HG02870 (cell line): ENCODE data around the gene KLC4.
"Not testable (repeated sequence)": the region's sequence is repeated elsewhere in the genome, so short reads cannot be mapped to it uniquely, and the experiment has no call there.

Source experiments
- ATAC-seq: cut with Tn5 transposase; IDR thresholded peaks from one replicate; pipeline ENCODE4 v1.9.1; 2021; ENCODE audit warnings: mild to moderate bottlenecking, moderate library complexity; ENCODE audit not compliant: unreplicated experiment

The KLC4 gene

DNA sequence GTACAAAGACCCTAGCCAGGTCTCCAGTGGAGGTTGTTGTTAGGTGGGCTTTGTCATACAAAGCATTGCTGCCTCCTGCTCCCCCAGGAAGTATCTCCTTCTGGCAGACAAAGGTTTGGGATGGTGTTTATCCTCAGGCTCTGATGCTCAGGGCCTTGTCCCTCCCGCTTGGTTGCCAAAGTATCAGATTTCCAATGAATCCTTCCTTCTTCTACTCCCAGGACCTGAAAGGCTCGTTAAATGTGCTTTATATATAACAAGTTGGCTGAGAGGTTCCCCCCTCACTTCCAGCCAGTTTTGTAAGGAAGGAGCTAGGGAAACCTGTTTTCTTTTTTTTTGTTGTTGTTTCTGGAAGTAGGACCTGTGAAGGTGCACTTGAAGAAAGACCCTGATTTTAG, 31.1 kb downstream of the KLC4 start:
- no peak for ATAC-seq

DNA sequence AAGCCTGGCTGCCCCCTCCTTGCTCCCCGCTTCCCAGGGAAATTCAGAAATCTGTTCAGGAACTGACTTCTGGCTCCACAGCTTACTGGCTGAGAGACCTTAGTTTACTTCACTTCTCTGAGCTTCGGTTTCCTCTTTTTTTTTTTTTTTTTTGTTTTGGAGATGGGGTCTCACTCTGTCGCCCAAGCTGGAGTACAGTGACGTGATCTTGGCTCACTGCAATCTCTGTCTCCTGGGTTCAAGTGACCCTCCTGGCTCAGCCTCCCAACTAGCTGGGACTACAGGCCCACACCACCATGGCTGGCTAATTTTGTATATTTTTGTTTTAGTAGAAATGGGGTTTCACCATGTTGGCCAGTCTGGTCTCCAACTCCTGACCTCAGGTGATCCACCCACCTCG, 31.6 kb downstream of the KLC4 start:
- ATAC-seq: no peak

DNA sequence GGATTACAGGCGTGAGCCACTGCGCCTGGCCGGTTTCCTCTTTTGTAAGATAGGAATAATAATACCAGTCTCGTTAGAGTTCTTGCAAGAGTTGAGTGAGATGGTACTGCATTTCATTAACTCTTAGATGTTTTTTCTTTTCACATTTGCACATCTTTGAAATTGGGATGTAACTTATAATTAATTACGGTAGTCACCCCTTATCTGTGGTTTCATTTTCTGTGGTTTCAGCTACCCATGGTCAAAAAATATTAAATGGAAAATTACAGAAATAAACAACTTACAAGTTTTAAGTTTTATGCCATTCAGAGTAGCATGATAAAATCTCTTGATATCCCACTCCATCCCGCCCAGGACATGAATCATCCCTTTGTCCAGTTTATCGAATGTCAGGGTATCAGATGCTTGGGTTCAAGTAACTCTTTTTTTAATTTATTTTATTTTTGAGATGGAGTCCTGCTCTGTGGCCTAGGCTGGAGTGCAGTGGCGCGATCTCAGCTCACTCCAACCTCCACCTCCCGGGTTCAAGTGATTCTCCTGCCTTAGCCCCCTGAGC, 32.1 kb downstream of the KLC4 start:
- ATAC-seq: no peak

DNA sequence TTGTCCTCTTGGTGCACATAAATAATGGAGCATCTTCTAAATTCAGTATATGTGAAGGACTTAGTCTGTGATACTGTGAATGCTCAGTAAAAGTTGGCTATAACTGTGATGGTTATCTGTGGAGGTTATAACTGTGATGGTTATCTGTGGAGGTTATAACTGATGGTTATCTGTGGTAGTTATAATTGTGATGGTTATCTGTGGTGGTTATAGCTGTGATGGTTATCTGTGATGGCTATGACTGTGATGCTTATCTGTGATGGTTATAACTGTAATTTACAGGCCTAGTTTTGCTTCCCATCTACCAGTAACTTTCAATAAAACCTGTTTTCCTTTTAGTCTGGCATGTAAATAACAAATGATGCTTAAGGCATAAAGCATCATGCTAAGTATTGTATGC, 33.2 kb downstream of the KLC4 start:
- no peak for ATAC-seq

DNA sequence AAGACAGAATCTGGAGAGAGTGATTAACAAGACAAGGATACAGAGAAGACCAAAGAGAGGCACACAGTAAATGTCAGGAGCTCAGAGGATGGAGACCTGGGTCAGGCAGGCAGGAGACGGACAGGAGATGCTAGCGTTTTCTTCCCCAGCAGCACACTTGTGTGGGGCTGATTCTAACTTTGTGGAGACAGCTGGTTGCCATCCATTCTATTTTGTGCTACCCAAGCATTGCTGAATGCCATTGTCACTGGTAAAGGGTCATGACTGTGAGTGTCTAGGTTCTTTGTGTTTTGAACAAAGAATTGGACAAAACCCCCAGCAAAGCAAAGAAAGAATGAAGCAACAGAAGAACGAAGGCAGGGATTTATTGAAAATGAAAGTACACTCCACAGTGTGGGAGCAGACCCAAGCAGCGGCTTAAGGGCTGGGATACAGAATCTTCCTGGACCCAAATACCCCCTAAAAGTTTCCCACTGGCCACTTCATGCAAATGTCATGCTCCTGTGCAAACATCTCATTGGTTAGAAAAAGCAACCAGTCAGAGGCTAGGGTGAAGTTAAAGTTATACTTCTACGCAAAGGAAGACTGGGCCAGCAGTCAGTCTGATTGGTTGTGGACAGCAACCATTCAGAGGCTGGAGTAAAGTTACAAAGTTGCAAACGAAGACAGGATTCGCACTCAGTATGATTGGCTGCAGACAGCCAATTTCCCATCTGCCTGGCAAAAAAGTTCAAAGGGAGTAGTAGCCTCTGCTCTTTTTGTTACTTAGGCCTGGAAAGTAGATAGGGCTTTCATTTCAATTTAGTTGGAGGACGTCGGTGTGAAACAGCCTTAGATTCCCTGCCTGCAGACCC, 34.2 kb downstream of the KLC4 start:
- no peak for ATAC-seq

DNA sequence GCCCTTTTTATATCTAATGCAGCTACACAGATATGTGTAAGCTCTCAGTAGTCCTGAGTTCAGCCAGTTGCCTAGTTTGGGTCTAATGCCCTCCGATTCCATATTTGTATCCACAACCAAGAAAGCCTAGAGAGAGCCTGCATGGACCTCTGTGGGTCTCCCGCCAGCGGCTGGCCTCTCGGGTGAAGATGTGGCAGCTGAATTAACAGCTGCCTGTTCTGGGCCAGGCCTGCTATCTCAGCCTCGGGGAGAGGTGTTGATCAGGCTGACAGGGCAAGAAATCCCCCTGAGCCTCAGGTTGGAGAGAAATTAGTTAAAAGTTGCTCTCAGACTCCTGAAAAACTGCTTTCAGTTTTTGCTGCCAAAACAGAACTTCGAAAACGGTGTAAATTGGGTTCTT, 36.5 kb downstream of the KLC4 start:
- ATAC-seq: no peak

DNA sequence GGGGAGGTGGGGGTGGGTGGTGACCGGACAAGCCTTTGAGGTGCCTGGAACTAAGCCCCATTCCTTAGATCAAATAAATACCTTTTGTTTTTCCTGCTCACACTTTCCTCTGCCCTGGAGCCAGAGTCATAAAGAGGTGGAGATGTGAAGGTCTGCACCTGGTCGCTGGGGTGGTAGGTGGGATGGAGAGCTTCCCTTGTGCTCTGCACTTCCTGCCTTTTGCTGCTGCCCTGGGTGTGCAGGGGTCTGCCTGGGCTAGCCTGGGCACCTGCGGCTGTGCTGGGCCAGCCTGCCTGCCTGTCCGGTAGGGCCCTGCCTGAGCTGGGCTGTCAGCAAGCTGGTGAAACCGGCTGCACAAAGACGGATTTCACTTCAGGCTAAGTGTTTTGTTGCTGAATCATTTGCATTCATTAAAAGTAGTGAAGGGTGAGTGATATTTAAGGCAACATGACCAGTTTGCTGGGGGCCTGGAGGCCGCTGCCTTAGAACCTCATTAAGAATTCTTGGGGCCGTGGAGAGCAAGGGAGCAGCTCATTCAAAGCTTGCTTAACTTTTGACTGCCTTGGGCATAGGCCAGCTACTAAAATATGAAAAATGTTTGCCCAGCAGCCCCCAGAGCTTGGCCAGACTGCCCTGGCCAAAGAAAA, 37.1 kb downstream of the KLC4 start:
- no peak for ATAC-seq

DNA sequence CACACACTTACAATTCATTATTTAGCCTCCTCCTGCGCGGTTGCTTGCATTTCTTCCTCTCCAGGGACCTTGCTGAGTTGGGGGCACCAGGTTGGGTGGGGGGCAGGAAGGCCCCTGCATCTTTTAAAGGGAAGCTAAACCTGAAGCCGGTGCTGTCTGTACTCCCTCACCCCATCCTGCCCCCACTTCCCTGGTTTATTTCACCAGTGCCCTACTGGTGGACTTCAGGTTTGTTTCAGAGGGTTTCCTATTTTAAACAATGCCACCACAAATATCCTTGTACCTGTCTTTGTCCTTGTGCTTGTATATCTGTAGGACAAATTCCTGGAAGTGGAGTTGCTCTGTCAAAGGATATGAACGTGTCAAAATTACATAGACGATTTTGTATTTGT, 37.7 kb downstream of the KLC4 start:
- no peak for ATAC-seq

DNA sequence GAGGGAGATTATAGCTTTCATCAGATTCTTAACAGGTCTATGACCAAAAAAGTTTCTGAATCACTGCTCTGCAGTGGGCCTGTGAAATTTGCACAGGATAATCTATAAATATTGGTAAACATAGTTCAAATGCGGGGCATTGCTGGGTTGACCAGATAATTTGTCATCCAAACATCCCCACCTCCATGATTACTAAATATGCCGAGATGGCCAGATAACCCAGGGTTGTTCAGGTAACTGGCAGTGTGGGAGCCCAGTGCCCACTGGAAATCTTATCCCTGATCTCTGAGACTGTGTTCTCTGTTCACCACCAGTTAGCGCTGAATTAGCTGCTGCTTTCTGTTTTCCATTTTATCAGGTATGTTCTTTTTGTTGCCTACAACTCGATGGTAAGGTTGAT, 38.1 kb downstream of the KLC4 start:
- ATAC-seq: no peak

DNA sequence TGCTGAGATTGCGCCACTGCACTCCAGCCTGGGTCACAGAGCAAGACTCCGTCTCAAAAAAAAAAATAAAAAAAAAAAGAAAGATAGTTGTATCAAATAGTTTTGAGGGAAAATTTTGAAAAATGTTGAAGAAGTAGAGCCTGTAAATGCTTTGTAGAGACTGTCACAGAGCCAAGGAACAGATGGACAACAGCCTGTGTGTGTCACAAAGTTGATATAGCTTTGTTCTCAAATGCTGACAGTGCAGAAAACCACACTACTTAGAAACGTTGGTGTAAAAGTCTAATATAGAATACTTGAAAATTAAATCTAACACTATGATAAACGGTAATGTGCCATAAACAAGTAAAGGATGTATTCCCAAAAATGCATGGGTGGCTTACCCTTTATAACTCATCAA, 42.1 kb downstream of the KLC4 start:
- no peak for ATAC-seq

DNA sequence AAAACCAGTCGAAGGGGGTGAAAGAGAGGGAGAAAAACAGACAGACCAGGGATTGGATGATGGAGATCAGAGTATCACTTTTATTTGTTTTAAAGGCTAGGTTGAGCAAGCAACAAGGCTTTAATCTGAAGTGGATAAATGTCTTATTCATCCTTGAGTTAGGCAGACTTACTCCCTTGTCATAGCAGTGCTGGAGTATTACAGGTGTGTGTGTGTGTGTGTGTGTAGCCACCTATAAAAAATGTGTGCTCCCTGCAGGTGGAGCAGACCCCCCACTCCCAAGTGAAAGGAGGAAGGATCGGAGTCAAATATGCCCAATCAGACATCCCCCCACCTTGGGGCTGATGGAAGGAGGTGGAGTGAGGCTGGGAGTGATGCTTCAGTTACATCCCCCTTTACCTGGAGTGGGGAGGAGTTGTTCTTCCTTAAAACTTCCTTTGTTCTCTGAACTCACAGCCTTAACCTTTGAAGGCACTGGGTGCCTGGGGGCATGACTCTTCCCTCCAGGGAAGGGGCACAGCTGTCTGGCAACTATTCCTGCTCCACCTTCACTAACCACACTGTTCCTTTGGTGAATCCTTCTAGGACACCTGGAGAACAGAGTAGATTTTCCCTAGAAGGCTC, 43.9 kb downstream of the KLC4 start:
- ATAC-seq: no peak

DNA sequence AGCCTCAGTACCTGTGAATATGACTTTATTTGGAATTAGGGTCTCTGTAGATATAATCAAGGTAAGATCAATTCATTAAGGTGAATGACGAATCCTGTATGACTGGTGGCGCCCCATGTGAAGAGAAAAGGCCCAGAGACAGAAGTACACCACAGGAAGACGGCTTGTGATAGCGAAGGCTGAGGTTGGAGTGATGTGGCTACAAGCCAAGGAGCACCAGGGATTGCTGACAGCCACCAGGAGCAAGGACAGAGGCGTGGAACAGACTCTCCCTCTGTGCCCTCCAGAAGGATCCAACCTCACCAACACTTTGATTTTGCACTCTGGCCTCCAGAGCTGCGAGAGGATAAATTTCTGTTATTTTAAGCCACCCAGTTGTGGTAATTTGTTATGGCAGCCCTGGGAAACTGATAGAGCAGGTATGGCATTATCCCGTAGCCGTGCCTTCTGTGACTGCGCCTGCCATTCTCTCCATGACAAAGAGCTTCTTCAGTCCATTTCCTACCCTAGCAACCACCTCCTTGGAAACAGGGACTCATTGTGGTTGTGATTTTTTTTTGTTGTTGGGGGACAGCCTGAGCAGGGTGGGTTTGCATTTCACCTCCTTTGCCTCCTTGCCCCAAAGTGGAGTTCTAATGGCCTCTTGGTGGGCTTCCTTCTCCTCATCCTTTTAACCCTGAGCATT, 46.2 kb downstream of the KLC4 start:
- ATAC-seq: no peak

DNA sequence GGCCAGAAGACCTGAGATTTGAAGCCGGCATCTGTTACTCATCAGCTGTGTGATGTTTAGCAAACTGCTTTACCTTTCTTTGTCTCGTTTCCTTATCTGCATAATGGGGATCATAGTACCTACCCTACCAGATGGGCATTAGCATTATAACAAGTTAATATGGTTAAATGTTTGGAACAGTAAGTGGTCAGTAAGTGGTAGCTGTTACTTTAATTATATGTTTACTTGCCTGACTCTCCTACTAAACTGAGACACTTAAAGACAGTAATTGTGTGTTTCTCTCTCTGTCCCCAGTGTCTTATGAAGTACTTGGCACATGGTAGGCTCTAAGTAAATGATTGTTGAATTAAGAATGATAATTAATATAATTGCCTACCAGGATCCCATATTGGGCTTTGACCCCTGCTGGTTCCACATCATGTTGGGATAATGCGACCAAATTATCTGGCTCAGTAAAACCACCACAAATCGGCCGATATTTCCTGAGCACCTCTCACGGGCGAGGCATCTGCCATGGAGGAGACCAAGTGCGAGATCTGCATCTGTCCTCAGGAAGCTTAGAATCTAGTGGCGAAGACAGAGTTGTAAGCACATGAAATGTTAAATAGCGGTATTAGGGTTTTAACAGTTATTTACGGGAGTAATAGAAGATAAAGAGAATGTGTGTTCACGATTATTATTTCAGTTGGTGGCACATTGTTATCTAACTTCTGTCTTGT, 48.1 kb downstream of the KLC4 start:
- no peak for ATAC-seq

DNA sequence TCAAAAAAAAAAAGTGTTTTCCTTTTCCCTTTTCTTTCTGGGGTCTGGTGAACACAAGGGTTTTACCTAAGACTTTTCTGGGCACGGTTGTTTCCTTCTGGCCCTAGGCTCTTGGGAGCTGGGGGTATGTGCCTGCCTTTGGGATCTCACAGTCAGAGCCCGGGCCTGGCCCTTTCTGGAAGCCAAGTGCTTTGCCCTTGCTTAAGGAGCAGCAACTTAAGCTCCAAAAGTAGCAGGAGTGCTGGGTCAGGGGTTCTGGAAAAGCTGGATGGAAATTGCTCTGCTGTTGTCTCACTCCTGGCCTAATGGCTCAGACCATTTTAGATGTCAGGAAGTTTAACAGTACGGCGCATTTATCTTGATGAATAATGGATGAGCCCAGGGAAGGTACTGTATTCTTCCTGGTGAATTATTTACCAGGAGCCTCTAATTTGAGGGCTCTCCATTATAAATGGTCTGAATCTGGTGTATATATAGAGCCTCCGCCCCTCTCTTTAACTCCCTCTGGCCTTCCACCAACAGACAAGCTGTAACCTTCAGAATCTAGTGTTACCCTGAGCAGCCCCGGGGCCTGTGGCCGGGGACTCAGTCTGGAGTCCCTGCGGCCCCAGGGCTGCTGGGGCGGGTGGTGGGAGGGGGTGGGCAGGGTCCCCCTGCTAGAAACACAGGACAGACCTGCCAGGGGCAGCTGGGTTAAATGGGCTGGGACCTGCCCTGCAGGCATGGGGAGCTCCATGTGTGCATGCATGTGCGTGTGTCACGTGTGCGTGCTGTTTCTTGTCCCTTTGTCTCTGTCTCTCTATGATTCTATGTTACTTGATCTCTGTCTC, 54.2 kb downstream of the KLC4 start:
- ATAC-seq: no peak

DNA sequence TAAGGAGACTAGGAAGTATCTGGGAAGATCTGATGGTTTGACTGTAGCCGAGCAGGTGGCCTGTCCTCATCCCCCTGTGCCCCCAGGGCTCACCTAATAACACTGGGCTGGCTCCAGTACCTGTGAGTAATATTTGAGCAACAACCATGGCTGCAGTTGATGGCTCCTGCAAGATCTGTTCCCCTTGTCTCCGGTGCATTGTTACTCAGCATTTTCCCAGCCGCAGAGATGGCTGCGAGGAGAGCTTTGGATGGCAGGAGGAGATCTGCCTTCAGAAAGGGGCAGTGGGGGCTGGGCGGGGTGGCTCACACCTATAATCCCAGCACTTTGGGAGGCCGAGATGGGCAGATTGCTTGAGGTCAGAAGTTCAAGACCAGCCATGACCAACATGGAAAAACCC, 55.9 kb downstream of the KLC4 start:
- ATAC-seq: no peak

DNA sequence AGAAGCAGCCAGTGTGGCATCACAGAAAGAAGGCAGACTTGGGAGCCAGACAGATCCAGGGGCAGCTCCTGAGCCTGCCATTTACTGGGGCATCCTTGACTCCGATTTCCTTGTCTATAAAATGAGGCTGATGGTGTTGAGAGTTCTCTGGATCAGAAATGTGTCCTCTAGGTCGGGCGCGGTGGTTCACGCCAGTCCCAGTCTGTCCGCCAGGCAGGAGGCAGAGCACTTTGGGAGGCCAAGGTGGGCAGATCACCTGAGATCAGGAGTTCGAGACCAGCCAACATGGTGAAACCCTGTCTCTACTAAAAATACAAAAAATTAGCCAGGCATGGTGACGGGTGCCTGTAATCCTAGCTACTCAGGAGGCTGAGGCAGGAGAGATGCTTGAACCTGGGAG, 58.0 kb downstream of the KLC4 start:
- ATAC-seq: not testable (repeated sequence)

DNA sequence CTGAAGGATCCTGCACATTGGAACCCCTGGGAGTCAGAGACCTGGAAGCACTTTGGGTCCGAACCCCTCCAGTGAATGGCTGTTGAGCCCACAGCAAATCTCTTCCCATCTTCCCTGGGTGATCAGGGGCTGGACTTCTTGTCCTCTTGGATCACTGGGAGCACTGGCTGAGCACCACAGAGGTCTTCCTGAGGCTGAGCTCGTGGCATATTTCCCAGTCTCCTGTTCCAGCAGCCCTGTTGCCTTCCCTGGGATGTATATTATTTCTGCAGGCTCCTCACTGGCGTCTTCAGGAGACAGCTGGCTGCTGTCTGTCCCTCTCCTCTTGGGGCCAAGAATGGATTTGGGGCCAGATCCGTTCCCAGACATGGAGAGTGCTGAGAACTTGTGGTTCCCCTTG, 60.1 kb downstream of the KLC4 start:
- ATAC-seq: no peak

DNA sequence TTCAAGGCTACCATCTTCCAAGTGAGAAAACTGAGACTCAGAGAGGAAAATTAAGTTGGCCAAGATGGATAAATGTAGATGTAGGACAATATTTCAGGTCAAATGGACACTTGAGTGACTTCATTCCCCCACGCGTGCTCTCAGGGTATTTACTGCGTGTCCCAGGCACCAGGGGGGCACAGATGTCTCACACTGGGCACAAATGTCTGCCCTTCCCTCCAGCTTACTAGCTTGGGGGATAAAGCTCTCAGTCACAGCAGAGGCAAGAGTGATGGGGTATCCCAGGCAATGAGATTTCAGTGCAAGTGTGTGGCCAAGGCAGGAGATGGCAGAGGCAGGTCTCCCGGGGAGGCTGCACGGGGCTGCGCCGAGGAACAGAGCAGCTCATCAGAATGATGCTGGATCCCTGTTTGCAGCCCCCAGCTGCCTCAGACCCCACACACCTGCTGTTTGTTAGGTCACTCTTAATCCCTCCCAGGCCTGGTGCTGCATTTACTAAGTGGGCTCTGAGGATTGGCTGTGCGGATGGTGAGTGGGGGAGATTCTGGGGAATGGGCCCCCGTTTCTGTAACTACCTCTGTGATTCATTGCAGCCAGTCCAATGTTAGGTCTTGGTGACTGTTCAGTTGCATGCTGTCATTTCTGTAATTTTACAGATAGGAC, 60.8 kb downstream of the KLC4 start:
- no peak for ATAC-seq
